ENCODE measurements around the gene KCTD16. TPM values are rescaled to one million over a fixed set of nuclear protein-coding genes. Genes with fewer than 3 reads are reported as not detected.

Gene KCTD16
- total and polyA plus RNA-seq, 5 donors: 0.07 to 1.1 (median 0.44) TPM

Other genes starting within 250 kb of the KCTD16 start
- 10 to 100 TPM; 27.7 to 35.3 (median 31.1) TPM for gene YIPF5, start 214 bp upstream of the KCTD16 start, total RNA-seq
- gene YIPF5, start 214 bp upstream of the KCTD16 start, polyA plus RNA-seq: 9.3 TPM

All from right cardiac atrium (tissue), 5 donors.